LNCAP (cell line): ENCODE measurements around the gene GDI1.

Experiments
- CTCF ChIP-seq: fragments of 450-650 bp; IDR thresholded peaks from 2 replicates; pipeline ENCODE4 v1.5.1; 2017; ENCODE audit warnings: mild to moderate bottlenecking

GDI1 gene

DNA sequence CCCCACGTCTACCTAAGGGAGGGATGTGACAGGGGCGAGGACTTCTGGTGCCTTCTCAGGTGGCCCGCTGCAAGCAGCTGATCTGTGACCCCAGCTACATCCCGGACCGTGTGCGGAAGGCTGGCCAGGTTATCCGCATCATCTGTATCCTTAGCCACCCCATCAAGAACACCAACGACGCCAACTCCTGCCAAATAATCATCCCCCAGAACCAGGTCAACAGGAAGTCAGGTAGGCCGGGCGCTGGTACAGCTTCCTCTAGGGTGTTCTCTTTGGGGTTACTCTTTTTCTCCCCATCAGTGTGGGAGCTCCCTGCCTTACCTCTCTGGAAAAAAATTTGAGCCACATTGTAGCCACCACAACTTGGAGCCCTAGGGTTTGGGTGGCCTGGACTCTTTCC lies 4.6 kb downstream of the GDI1 start:
- TF ChIP-seq CTCF, result no peak

GRCh38 chrX:154441984-154442707 lies 5.2 kb downstream of the GDI1 start:
- no peak for TF ChIP-seq CTCF

DNA sequence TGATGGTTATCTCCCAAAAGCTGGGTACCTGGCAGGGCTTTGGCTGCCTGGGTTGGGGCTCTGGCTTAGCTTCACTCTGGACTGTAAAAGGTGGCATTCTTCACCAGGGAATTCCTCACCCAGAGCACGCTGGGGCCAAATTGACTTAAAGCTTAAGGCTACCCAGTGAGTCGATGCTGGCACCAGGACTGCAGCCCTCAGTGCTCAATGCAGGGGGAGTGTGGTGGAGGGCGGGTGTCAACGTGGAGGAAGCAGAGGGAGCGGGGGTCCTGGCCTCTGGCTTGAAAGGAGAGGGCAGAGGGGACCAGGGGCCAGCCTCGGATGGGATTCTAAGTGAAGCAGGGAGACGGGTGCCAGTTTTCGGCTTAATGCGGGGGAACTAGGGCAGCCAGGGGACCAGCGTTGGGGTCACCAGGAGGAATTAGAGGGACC lies 6.5 kb downstream of the GDI1 start:
- TF ChIP-seq CTCF, result no peak

DNA sequence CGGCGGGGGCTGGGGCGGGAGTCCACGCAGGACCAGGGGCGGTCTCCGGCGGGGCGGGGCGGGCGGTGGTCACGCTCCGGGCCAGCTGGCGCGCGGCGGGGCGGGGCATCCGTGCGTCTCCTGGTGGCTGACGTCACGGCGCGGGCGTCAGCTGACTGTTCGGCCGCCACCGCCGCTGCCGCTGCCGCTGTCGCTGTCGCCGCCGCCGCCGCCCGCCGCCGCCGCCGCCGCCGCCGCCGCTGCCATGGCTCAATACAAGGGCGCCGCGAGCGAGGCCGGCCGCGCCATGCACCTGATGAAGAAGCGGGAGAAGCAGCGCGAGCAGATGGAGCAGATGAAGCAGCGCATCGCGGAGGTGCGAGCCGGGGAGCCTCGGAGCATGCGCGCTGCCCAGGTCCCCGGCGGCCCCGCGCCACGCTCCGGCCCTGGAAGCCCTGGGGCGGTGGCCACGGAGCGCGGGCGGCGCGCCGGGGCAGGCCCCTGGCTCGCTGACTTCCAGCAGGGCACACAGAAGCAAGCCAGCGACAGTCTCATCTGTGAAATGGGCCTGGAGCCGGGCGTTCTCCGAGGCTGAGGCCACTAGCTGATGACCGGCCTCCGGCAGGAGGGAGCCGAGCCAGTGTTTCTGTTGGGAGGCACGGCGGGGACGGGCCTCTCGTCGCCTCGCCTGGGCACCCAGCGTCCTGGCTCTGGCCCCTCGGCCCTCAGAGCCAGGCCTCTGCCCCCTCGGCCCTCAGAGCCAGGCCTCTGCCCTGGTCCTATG lies 7.2 kb downstream of the GDI1 start, which contains the start of gene FAM50A:
TSS of gene FAM50A (plus strand) at position 150 of the 763 bp plus-strand sequence. CDS start at position 245, 95 bp downstream.
- no peak for TF ChIP-seq CTCF

DNA sequence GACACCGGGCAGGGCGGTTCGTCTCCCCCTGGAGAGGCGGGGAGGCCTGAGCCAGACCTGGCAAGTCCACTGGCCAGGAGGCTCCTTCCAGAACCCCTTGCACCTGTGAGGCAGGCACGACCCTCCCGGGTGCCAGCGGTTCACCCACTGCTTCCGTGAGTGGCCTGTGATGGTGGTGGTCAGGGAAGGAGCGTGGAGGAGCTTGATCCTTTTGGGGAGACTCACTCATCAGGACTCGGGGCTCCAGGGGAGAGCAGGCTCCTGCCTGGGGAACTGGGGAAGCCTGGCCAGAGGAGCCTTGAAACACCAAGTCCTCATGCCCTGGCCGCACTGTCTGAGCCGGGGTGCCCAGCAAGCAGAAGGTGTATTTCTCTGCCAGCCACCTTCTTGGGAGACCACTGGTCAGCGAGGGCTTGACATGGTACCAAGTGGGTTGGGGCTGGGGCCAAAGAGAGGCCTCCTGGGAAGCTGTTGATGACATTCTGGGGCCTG lies 7.8 kb downstream of the GDI1 start:
- TF ChIP-seq CTCF, result no peak

DNA sequence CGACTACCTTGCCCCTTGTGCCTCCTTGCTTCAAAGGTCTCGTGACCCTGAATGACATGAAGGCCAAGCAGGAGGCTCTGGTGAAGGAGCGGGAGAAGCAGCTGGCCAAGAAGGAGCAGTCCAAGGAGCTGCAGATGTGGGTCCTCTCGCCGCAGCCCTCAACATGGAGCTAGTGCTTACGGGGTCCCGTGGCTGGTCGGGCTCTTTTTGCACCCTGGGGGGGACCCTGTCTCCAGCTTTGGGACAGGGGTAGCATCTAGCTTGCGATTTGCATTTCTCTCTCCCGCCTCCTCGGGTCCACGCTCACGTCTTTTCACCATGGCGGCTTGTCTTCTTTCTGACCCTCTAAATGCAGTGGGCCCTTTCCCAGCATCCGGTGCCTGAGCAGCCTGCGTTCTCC lies 8.8 kb downstream of the GDI1 start:
- TF ChIP-seq CTCF, result no peak

DNA sequence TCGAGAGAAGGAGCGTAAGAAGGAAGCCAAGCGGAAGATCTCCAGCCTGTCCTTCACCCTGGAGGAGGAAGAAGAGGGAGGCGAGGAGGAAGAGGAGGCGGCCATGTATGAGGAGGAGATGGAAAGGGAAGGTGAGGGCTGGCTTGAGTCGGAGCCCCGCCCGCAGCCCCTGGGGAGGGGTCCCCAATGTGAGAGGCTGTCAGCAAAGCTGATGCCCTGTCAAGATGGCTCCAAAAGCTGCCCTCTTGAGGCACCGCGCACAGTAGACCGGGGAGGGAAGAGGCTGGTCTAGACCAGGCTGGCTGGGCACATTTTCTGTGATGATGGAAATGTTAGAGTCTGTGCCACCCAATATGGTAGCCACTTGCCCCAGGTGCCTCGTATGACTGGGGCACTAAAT lies 9.5 kb downstream of the GDI1 start:
- no peak for TF ChIP-seq CTCF
